H4 (cell line): ENCODE measurements around the gene CCNI. TPM values are rescaled to one million over a fixed set of nuclear protein-coding genes. Genes with fewer than 3 reads are reported as not detected.

Experiments
- DNase-seq: peaks from one replicate; pipeline ENCODE4 v3.0.0-alpha.2; 2015; ENCODE audit warnings: low spot score
- total RNA-seq: library from RNA; depleted of rRNA; stranded (reverse); fragments of >200 nt; shearing (Covaris generic); gene quantifications from 2 replicates; pipeline ENCODE4 v1.2.3, GENCODE V29; 2014; rRNA removed

Gene CCNI
- total RNA-seq, 1 experiment from 2014 or later, result 133 TPM

- DNase-seq, result peak; percentile 86
These were observed 68.2 kb downstream of the CCNI start for GRCh38 chr4:77007358-77008230.

- DNase-seq, result no peak
These were observed 68.9 kb downstream of the CCNI start for GRCh38 chr4:77006753-77007353.

- no peak for DNase-seq
These were observed 72.4 kb downstream of the CCNI start for GRCh38 chr4:77003400-77003799.

- DNase-seq, result no peak
These were observed 73.3 kb downstream of the CCNI start for GRCh38 chr4:77002321-77003107.

GRCh38 chr4:77001907-77002306 lies 73.9 kb downstream of the CCNI start:
- DNase-seq, result peak; percentile 44

GRCh38 chr4:76998251-76998901 lies 77.4 kb downstream of the CCNI start:
- DNase-seq, result no peak

DNA sequence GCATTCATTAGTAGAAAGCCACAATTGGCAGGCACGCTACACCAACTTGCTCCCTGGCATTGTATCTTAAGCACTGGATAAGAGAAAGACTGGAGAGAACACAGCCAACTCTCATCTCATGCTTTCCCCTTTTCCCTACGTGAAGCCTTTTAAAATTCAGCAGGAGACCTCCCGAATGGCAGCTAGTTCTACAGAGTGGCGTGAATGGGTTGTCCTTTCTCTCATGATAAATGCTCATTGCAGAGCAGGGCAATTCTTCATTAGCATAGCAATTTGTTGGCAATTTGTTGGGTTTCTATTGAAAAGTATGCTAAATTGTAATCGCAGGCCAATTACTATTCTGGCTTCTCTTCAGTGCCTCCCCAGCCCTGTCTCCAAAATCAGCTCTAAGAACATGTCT lies 78.3 kb downstream of the CCNI start:
- DNase-seq, result no peak

Other genes starting within 250 kb of the CCNI start
- gene SOWAHB, start 177.8 kb downstream of the CCNI start, total RNA-seq, result 0.04 TPM in 1 of 2 replicates, not detected in the other
- gene SEPTIN11, start 126.2 kb downstream of the CCNI start, total RNA-seq, result 43.8 and 76.4 TPM in 2 replicates
- gene CCNG2, start 81.2 kb upstream of the CCNI start, total RNA-seq, result 21.3 and 23.0 TPM in 2 replicates